Stimulated activated CD8-positive, alpha-beta memory T cell treated with anti-CD3 and anti-CD28 coated beads, Interleukin-12 subunit alpha, Interleukin-12 subunit beta, amount 100 ng/mL, for 24 hours (primary cell): ENCODE results near the gene POLR2B.
"Not testable (repeated sequence)": the region's sequence is repeated elsewhere in the genome, so short reads cannot be mapped to it uniquely, and the experiment has no call there.

ENCODE experiments used
- DNase-seq: peaks from one replicate; pipeline ENCODE4 v3.0.0-alpha.2; 2020; ENCODE audit errors: extremely low read depth

Gene POLR2B

GRCh38 chr4:56986952-56987351, 8.3 kb downstream of the POLR2B start:
- no peak for DNase-seq

- DNase-seq: no peak
Observed at GRCh38 chr4:56990109-56990905, 11.6 kb downstream of the POLR2B start.

- no peak for DNase-seq
Observed at GRCh38 chr4:56995525-56995924, 16.8 kb downstream of the POLR2B start.

- DNase-seq: no peak
Observed at GRCh38 chr4:56999751-57000150, 21.1 kb downstream of the POLR2B start.

- DNase-seq: no peak
Observed at GRCh38 chr4:57013543-57014120, 34.9 kb downstream of the POLR2B start.

- DNase-seq: no peak
Observed at GRCh38 chr4:57018980-57019379, 40.3 kb downstream of the POLR2B start.

GRCh38 chr4:57020467-57021101, 41.9 kb downstream of the POLR2B start:
- no peak for DNase-seq

GRCh38 chr4:57023104-57023503, 44.4 kb downstream of the POLR2B start:
- no peak for DNase-seq

GRCh38 chr4:57034520-57034919, 55.8 kb downstream of the POLR2B start:
- DNase-seq: no peak

GRCh38 chr4:57037982-57038604, 59.4 kb downstream of the POLR2B start:
- DNase-seq: no peak

GRCh38 chr4:57039345-57039744, 60.6 kb downstream of the POLR2B start:
- no peak for DNase-seq

GRCh38 chr4:57040510-57040909, 61.8 kb downstream of the POLR2B start:
- no peak for DNase-seq

GRCh38 chr4:57041020-57041419, 62.3 kb downstream of the POLR2B start:
- no peak for DNase-seq

GRCh38 chr4:57042711-57043169, 64.0 kb downstream of the POLR2B start:
- DNase-seq: no peak

- DNase-seq: no peak
Observed at GRCh38 chr4:57043347-57044251, 64.9 kb downstream of the POLR2B start.

GRCh38 chr4:57044279-57044678, 65.6 kb downstream of the POLR2B start:
- DNase-seq: no peak

- DNase-seq: no peak
Observed at GRCh38 chr4:57044996-57045395, 66.3 kb downstream of the POLR2B start.

GRCh38 chr4:57047046-57047445, 68.3 kb downstream of the POLR2B start:
- DNase-seq: not testable (repeated sequence)

GRCh38 chr4:57048590-57049304, 70.1 kb downstream of the POLR2B start:
- no peak for DNase-seq

- no peak for DNase-seq
Observed at GRCh38 chr4:57051095-57051494, 72.4 kb downstream of the POLR2B start.

- no peak for DNase-seq
Observed at GRCh38 chr4:57051524-57051923, 72.8 kb downstream of the POLR2B start.
